DOHH2 (cell line): ENCODE measurements around the gene ATP5F1E.

ENCODE experiments used
- CTCF ChIP-seq: fragments of 200-600 bp; sonication (generic); IDR thresholded peaks from one replicate; pipeline ENCODE4 v1.5.1; 2014; ENCODE audit warnings: antibody characterized with exemption, mild to moderate bottlenecking, low read depth, low read length; ENCODE audit not compliant: poor library complexity, severe bottlenecking
- EZH2phosphoT487 ChIP-seq: fragments of 200-600 bp; sonication (generic); IDR thresholded peaks from 2 replicates; pipeline ENCODE4 v1.6.1; 2017; ENCODE audit warnings: borderline replicate concordance, mild to moderate bottlenecking, antibody characterized with exemption, low read length, moderate library complexity, mixed read lengths

- TF ChIP-seq CTCF (no peak), EZH2phosphoT487 (no peak)
Observed at GRCh38 chr20:59019217-59019616, 12.9 kb downstream of the ATP5F1E start, which contains the start of gene TUBB1.
